ENCODE measurements around the gene PEX26.

GRCh38 chr22:18090286-18090685, 12.5 kb downstream of the PEX26 start:
- TF ChIP-seq CTCF (IDR thresholded peaks at IDR 0.05; ENCODE audit: poor library complexity, severe bottlenecking) = no peak
- TF ChIP-seq EZH2 (IDR thresholded peaks at IDR 0.05; ENCODE audit: borderline replicate concordance, insufficient read depth, low read length, poor library complexity, severe bottlenecking) = no peak
- no peak for TF ChIP-seq POLR2AphosphoS5 (IDR thresholded peaks at IDR 0.05)
- no peak for TF ChIP-seq RAD21 (conservative IDR thresholded peaks at IDR 0.05)
- no peak for TF ChIP-seq REST (IDR thresholded peaks at IDR 0.05; ENCODE audit: borderline replicate concordance)
- TF ChIP-seq EP300 (conservative IDR thresholded peaks at IDR 0.05; ENCODE audit: poor library complexity, severe bottlenecking) = no peak
- no peak for TF ChIP-seq SMC3 (conservative IDR thresholded peaks at IDR 0.05; ENCODE audit: poor library complexity)

Data from neural cell (in vitro differentiated cells).